Fibroblast of pulmonary artery (primary cell): Measurements from ENCODE around the gene SH3GL3.

ENCODE experiments used
- DNase-seq: peaks from one replicate; pipeline ENCODE4 v3.0.0-alpha.2; 2010; ENCODE audit warnings: low read depth
- H3K4me3 ChIP-seq: replicated peaks from 2 replicates; pipeline ENCODE4 v1.5.1; 2011; ENCODE audit warnings: low read depth, mild to moderate bottlenecking, control low read depth, low read length, moderate library complexity
- CTCF ChIP-seq: IDR thresholded peaks from 2 replicates; pipeline ENCODE4 v1.5.1; 2011; ENCODE audit warnings: mild to moderate bottlenecking, control low read depth, low read length, inconsistent platforms; ENCODE audit errors: missing control alignments

The SH3GL3 gene

GRCh38 chr15:83498374-83498773 is 51.2 kb downstream of the SH3GL3 start:
- no peak overlapping the region for H3K4me3 ChIP-seq
- TF ChIP-seq CTCF = no peak
- no peak for DNase-seq

- H3K4me3 ChIP-seq = no peak overlapping the region
- TF ChIP-seq CTCF = no peak
- DNase-seq = no peak
These were observed 51.7 kb downstream of the SH3GL3 start for GRCh38 chr15:83498801-83499200.

DNA sequence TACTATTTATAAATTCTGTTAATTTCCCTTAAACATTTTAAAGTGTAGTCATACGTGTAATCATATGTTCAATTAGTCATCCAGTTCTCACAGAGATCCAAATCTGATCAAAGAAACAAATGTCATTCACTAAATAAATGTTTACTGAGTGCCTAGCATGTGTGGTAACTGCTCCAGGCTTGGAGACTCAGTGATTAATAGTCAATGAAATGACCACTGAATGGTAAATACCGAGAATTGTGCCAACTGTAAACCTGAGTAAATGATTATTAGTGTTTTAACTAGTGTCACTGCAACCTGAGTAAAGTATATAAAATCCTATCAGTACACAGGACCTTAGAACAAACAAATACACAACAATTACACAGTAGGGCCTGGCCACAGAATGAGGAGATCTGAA is 52.3 kb downstream of the SH3GL3 start:
- no peak overlapping the region for H3K4me3 ChIP-seq
- no peak for TF ChIP-seq CTCF
- DNase-seq = no peak

- no peak overlapping the region for H3K4me3 ChIP-seq
- TF ChIP-seq CTCF = no peak
- DNase-seq = no peak
These were observed 56.6 kb downstream of the SH3GL3 start for GRCh38 chr15:83503595-83504364.

DNA sequence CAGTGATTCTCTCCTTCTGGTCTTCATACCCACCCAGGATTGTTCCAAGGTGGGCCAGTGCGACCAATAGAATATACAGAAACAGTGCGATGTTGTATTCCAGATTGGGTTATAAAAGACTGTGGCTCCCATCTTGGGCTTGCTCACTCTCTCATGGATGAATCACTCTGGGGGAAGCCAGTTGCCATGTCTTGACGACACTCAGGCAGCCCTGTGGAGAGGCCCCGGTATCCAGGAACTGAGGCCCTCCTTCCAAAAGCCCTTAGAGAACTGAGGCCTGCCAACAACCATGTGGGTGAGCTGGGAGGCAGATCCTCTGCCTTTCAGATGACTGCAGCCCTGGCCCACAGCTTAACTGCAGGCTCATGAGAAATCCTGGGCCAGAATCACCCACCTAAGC is 57.2 kb downstream of the SH3GL3 start:
- no peak for TF ChIP-seq CTCF
- no peak for DNase-seq
- H3K4me3 ChIP-seq = no peak overlapping the region

DNA sequence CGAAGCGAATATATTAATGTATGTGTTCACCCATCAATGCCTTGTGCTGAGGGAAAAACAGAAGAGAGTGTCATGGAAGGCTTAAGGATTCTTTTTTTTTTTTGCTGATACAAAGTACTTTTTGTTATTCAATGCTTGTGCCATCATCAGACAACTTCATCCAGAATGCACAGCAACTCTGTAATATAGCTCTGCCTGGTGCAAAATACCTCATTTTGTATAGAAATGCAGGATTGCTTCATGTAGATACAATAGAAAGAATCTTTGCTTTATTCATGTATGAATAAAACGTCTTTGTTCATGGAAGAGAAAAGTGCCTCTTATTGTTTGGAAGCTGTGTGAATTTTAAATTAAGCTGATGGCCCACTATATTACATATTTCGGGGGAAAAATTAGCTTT is 62.9 kb downstream of the SH3GL3 start:
- DNase-seq = no peak
- no peak for TF ChIP-seq CTCF
- H3K4me3 ChIP-seq = no peak overlapping the region

- TF ChIP-seq CTCF = no peak
- H3K4me3 ChIP-seq = no peak overlapping the region
- DNase-seq = no peak
These were observed 65.3 kb downstream of the SH3GL3 start for GRCh38 chr15:83512459-83512858.
